Glomerular endothelial cell (primary cell): ENCODE data around the gene KRT1. TPM values are rescaled to one million over a fixed set of nuclear protein-coding genes. Genes with fewer than 3 reads are reported as not detected.
"Not testable (repeated sequence)": the region's sequence is repeated elsewhere in the genome, so short reads cannot be mapped to it uniquely, and the experiment has no call there.

Source experiments
- DNase-seq: peaks from one replicate; pipeline ENCODE4 v3.0.0-alpha.2; 2011; ENCODE audit warnings: low read depth, low spot score; ENCODE audit errors: extremely low read depth
- total RNA-seq: library from RNA; depleted of rRNA; stranded (reverse); fragments of >200 nt; gene quantifications from 2 replicates; pipeline ENCODE4 v1.2.3, GENCODE V29; 2015

KRT1 gene
- total RNA-seq, 1 donor from 2014 or later: not detected

GRCh38 chr12:52683575-52684300, 3.5 kb upstream of the KRT1 start:
- DNase-seq: no peak

DNA sequence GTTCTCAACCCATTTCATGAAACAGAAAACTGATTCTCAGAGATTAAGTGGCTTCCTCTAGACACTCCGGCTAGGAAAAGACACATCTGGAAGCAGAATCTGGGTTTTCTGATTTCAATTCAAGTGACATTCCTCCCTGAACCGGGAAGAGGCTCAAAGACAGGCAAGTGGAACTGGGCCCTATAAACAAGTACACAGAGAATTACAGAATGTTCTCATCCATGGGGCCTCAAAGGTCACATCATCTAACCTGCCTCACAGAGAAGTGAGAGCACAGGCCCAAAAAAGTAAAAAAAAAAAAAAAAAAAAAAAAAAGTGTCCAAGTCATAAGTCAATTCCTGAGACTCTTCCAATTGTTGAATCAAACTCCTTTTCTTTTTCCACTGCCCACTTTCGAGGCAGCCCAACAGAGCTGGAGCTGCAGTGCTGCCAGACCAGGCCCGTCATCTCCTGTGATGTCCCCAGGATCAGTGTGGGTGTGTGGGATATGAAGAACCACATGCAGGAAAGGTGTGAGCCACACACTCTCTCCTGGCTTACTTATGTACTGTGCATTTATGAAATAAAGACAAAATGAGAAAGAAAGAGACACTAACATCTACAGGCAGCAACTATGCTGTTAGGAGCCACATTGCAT, 2.8 kb upstream of the KRT1 start:
- DNase-seq: no peak

DNA sequence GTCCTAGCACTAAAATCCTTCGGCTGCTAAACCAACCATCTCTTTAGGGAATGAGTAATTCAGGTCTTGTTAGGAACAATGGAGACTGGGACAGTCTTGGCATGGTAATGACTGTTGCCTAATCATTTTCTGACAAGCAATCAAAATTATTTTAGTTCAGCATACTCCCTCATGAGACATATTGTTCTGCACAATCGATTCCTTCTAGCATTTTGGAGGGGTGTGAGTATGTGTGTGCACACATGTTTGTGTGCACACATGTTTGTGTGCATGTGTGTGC, 2.1 kb upstream of the KRT1 start:
- DNase-seq: no peak

- no peak for DNase-seq
Measured at GRCh38 chr12:52681526-52682380, 1.5 kb upstream of the KRT1 start.

- no peak for DNase-seq
Measured at GRCh38 chr12:52679875-52680274, 332 bp downstream of the KRT1 start.

DNA sequence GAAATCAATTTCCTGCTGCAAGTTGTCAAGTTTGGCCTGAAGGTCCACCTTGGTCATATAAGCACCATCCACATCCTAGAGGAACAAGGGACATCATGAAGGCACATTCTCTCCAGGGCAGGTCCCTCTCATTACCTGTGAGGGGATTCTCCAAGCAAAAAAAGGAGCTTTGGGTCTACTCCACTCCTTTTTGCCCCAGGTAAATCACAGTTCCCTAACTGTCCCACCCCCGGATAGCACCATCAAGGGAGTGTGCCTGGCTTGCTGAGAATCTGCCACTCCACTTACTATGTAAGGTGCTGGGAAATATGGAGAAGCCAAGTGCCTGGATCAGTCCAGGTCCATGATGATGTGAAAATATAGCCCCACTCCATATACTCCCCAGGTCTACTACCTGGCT, 2.5 kb downstream of the KRT1 start:
- DNase-seq: no peak

GRCh38 chr12:52677126-52677525, 3.1 kb downstream of the KRT1 start:
- no peak for DNase-seq

DNA sequence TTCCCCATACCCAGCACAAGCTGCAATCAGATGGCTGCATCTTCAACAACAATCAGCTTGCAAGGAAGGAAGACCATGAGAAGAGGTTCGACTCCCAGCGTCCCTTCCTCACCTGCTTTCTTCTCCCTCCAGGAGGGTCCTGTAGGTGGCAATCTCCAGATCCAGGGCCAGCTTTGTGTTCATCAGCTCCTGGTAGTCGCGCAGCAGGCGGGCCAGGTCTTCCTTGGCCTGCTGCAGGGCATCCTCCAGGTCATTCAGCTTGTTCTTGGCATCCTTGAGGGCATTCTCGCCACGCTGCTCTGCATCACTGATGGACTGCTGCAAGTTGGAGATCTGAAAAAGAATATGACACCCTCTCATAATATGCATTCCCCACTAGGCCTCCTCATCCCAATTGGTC, 4.0 kb downstream of the KRT1 start:
- DNase-seq: no peak

- DNase-seq: no peak
Measured at GRCh38 chr12:52675301-52675701, 4.9 kb downstream of the KRT1 start.

DNA sequence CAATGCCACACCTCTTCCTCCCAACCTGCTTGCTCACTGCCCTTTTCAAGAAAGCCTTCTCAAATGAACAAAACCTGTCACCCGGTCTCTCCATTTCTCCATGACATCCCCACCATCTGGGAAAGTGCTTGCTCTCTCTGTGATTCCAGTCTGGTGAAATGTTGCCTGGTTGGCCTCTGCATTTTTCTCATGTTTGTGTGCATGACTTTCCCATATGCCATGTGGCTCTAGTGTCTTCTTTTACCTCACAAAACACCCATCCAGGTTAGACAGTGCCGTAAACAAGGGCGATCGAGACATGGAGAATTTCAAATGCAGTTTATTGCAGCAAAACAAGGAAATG, 5.8 kb downstream of the KRT1 start:
- DNase-seq: no peak

DNA sequence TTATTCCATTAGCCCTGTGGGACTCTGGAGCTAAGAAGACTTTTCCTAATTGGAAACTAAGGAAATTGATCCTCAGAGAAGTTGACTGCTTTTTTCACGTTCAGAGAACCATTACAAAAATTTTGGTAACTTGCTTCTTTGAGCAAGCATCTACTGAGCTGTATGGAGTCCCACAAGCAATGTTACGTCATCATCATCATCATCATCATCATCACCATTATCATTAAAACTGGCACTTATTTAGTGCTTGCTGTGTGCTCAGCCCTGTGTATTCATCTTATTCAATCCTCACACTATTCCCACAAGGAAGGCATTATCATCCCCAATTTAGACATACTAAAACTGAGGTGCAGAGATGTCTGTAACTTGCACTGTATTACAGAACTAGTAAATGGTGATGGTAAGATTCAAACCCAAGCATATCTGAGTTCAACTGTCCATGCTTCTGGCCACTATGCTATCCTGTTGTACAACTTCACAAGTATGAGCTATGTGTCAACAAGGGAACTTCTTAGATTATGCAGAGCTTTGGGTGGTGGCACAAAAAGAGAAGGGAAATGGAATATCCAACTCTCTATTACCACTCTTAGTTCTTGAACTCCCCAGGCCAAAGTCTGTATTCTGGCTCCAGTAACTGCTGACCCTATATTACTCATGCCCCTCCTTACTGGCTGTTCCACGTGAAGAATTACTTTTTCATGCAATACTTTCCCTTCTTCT, 6.3 kb downstream of the KRT1 start:
- no peak for DNase-seq

- no peak for DNase-seq
Measured at GRCh38 chr12:52673217-52673616, 7.0 kb downstream of the KRT1 start.

- DNase-seq: no peak
Measured at GRCh38 chr12:52672321-52672933, 7.8 kb downstream of the KRT1 start.

- no peak for DNase-seq
Measured at GRCh38 chr12:52670961-52671360, 9.2 kb downstream of the KRT1 start.

DNA sequence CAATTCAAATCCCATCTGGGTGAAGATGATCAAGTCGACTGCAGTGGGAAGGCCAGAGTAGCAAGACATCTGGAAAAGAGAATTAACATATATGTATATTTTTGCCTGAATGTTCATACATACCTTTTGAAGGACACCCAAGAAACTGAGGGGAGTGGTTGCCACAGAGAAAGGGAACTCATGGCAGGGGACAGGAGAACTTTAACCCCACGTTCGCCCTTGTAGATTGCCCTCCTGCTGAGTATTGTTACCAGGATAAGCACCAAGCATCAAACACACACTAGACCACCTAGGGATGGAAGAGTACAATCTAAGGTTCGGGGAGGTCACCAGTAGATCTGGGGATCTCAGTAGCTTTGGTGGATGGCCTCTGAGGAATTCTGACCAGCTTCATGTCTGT, 9.7 kb downstream of the KRT1 start:
- no peak for DNase-seq

DNA sequence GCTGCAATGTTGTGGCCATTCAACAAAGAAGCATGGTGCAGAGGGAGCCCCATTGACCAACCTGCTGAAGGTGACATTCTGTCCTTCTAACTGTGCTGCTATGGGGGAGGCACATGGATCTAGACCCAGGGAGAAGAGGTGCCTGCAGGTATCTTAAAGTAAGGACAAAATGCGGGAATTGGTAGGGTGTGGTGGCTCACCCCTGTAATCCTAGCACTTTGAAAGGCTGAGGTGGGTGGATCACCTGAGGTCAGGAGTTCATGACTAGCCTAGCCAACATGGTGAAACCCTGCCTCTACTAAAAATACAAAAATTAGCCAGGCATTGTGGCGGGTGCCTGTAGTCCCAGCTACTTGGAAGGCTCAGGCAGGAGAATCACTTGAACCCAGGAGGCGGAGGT, 10.3 kb downstream of the KRT1 start:
- not testable (repeated sequence) for DNase-seq

DNA sequence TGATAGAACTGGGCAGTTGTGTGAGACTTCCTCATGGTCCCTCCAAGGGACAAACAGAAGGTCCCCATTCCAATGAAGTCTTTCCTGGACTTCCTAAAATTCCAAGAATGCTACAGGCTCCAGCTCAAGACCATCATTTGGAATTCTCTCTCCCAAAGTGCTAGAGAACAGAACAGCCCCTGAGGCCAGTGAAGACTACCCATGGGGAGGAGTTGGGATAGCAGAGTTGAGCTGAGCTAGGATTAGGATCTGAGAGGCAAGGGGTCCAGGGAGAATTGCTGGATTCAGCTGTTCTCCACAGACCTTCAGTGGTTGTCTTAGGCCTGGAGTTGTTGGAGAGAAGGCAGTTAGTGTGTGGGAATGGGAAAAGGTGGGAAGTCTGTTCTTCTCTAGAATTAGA, 10.8 kb downstream of the KRT1 start:
- DNase-seq: no peak

DNA sequence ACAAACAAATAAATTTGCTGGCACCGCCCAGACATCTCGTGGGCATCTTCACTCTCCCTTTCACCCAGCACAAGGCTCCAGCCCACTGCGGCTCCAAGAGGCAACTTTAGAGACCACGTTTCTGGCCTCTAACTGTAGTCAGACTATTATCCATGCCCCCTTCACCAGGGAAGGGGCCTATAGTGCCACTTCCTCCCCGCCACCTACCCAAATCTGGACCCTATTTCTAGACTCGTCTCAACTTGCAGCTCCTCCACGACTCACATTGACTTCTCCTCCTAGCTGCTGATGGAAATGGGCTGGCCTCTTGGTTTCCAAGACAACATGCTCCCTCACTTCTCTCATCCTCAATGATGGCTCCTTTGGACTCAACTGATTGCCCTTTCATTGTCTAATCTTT, 12.3 kb downstream of the KRT1 start:
- DNase-seq: no peak

GRCh38 chr12:52667509-52667908, 12.7 kb downstream of the KRT1 start:
- no peak for DNase-seq

- no peak for DNase-seq
Measured at GRCh38 chr12:52666471-52666870, 13.7 kb downstream of the KRT1 start.

- DNase-seq: no peak
Measured at GRCh38 chr12:52663420-52663819, 16.8 kb downstream of the KRT1 start.
